Testis (tissue), 3 donors: ENCODE data around the gene NPSR1. TPM values are rescaled to one million over a fixed set of nuclear protein-coding genes. Genes with fewer than 3 reads are reported as not detected.
"Not testable (repeated sequence)": the region's sequence is repeated elsewhere in the genome, so short reads cannot be mapped to it uniquely, and the experiment has no call there.

Experiments
- DNase-seq: peaks from one replicate; pipeline ENCODE4 v3.0.0-alpha.2; 2019
- H3K27ac ChIP-seq, 2 donors: fragments of 200-600 bp; sonication (generic); one replicate each; pipeline ENCODE4 v1.5.1; 2019
- H3K27me3 ChIP-seq: fragments of 200-600 bp; sonication (generic); one replicate; pipeline ENCODE4 v1.5.1; 2019
- H3K36me3 ChIP-seq: fragments of 200-600 bp; sonication (generic); one replicate; pipeline ENCODE4 v1.5.1; 2017; ENCODE audit warnings: low read depth; ENCODE audit errors: missing control alignments
- H3K4me1 ChIP-seq: fragments of 200-600 bp; sonication (generic); one replicate; pipeline ENCODE4 v1.5.1; 2019
- H3K4me3 ChIP-seq, 2 donors: fragments of 200-600 bp; sonication (generic); one replicate each; pipeline ENCODE4 v1.5.1; 2017 to 2019
- H3K9me3 ChIP-seq: fragments of 200-600 bp; sonication (generic); one replicate; pipeline ENCODE4 v1.5.1; 2017
- POLR2A ChIP-seq: fragments of 450-650 bp; IDR thresholded peaks from one replicate; pipeline ENCODE4 v1.6.1; 2017; ENCODE audit warnings: antibody characterized with exemption, mild to moderate bottlenecking, moderate library complexity
- WGBS, 2 donors: methylation state at CpG; one replicate each; pipeline ENCODE4 v1.1.5; 2018; 5-methylcytosine and 5-hydroxymethylcytosine counted together
- intact Hi-C: fragments of 100-400 bp; cut with DNase I; formaldehyde crosslinking; loops from one replicate; pipeline ENCODE4 v1.15.1; 2023; ENCODE audit warnings: low total_unique reads
- polyA plus RNA-seq: library from polyadenylated mRNA; stranded (reverse); fragments of 350-450 nt; fragmentation: Illumina TruSeq; extraction: RNeasy Lipid Tissue Mini Kit (QIAGEN cat#74804); gene quantifications from one replicate; pipeline ENCODE4 v1.2.3, GENCODE V29; 2014; ENCODE audit warnings: low read depth, low replicate concordance; ENCODE audit not compliant: insufficient read depth
- total RNA-seq, 2 donors: library from RNA; depleted of rRNA; stranded (reverse); fragments of >200 nt; gene quantifications; one replicate each; pipeline ENCODE4 v1.2.3, GENCODE V29; 2016
- TF ChIP-seq, protein P1 (sequence below), 3 experiments: fragments of 450-650 bp in 2 of 3; fragments of 200-600 bp in 1 of 3; sonication (generic) in 1 of 3; IDR thresholded peaks; one replicate each; pipeline ENCODE4 v1.5.1; 2016 to 2019; ENCODE audit warnings: antibody characterized with exemption in 3 of 3, mild to moderate bottlenecking in 2 of 3, moderate library complexity in 1 of 3

The NPSR1 gene
- total and polyA plus RNA-seq, 3 donors from 2014 or later: 0.25 to 0.54 TPM; not detected in 1

DNA sequence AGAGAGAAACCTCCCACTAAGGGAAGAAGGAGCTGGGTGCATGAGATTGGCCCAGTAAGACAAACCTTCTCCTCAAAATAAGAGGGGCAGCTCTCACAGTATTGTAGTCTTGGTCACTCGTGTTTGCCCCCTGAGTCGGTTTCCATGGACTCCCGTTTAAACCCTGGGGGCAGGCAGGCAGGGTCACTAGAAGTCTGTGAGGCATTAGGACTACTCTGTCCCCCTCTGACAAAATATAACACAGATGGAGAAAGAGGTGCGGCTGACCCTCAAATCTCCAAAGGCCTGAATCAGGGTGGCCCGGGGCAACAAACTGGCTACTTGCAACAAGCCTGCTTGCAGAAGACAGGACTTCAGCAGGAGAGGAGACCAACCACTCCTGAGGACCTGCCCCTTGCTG is 210.6 kb downstream of the NPSR1 start:
- WGBS, 2 donors: 93 to 98% methylated on average over 5 of the region's 5 CpGs
- H3K4me1 ChIP-seq, H3K4me3 ChIP-seq, H3K36me3 ChIP-seq, H3K9me3 ChIP-seq, H3K27ac ChIP-seq, intact Hi-C loops, DNase-seq, H3K27me3 ChIP-seq: not testable (repeated sequence)

DNA sequence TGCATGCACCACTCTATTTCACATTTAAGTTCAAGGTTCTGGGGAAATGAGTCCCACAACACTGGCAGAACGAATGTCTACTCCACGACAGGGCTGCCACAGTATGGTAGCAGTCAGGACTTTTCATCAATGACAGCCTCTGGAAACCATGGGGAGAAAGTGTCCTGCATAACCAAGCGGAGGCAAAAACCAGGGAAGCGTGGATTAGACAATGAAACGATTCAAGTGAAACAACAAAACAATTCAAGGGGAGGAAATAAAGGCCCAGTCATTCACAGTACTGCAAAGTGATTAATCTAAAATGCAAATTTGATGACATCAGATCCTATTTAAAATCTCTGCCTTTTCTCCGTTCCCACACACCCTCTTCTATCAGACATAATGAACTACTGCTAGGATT is 211.0 kb downstream of the NPSR1 start:
- 82 to 87% methylated on average over 6 of the region's 6 CpGs for WGBS, 2 donors
- Histone ChIP-seq H3K27ac (no peak overlapping the region), H3K4me1 (no peaks in the 10 kb centered on the region), H3K4me3 (no peak overlapping the region), H3K9me3 (no peaks in the 10 kb centered on the region), H3K36me3 (no peaks in the 10 kb centered on the region), H3K27me3 (no peaks in the 10 kb centered on the region)
- intact Hi-C loops: no loop called here
- no peak for DNase-seq
- TF ChIP-seq, protein P1, sequence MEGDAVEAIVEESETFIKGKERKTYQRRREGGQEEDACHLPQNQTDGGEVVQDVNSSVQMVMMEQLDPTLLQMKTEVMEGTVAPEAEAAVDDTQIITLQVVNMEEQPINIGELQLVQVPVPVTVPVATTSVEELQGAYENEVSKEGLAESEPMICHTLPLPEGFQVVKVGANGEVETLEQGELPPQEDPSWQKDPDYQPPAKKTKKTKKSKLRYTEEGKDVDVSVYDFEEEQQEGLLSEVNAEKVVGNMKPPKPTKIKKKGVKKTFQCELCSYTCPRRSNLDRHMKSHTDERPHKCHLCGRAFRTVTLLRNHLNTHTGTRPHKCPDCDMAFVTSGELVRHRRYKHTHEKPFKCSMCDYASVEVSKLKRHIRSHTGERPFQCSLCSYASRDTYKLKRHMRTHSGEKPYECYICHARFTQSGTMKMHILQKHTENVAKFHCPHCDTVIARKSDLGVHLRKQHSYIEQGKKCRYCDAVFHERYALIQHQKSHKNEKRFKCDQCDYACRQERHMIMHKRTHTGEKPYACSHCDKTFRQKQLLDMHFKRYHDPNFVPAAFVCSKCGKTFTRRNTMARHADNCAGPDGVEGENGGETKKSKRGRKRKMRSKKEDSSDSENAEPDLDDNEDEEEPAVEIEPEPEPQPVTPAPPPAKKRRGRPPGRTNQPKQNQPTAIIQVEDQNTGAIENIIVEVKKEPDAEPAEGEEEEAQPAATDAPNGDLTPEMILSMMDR (IDR thresholded peaks at IDR 0.05): no peak
- TF ChIP-seq POLR2A: no peak

DNA sequence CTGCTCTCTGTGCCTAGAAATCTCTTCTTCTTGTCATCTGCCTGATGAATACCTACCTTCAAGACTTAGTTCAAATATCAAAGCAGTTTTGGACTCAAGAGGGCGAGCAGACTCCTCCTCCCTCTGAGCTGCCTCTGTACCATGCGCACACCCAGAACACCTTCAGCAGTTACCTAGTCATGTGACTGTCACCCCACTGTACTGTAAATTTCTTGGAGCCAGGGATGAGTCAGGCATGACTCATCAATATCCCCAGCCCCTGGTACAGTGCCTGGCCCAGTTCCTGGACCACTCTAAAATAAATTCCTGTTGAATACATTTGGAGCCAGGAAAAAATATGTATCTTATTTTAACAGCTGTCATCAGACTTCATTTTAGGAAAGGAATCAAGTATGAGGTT is 212.0 kb downstream of the NPSR1 start:
- H3K9me3 ChIP-seq, H3K4me1 ChIP-seq, H3K27ac ChIP-seq, H3K36me3 ChIP-seq, DNase-seq, H3K4me3 ChIP-seq, intact Hi-C loops, H3K27me3 ChIP-seq: not testable (repeated sequence)
- WGBS, 2 donors: 86 to 92% methylated on average over 2 of the region's 2 CpGs

DNA sequence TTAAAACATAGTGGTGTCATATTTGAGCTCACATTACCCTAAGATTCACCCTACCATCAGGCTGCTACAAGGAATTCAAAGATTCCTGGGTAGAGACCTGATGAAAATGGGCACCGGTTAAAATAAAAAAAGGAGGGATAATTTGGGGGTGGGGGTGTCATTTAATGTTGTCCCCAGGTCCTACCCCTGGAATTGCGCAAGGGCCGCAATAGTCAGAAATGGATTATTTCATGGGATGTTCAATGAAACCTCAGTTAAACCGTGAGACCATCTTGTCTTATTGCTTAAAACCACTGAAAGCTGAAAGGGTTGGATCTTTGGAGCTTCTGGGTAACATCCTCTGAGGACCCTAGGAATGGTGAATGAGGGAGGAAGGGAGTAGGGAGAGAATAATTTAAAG is 216.3 kb downstream of the NPSR1 start:
- H3K4me3 ChIP-seq, H3K27me3 ChIP-seq, H3K27ac ChIP-seq, intact Hi-C loops, DNase-seq, H3K9me3 ChIP-seq, H3K4me1 ChIP-seq, H3K36me3 ChIP-seq: not testable (repeated sequence)
- WGBS, 2 donors: 94 to 96% methylated on average over 4 of the region's 4 CpGs

DNA sequence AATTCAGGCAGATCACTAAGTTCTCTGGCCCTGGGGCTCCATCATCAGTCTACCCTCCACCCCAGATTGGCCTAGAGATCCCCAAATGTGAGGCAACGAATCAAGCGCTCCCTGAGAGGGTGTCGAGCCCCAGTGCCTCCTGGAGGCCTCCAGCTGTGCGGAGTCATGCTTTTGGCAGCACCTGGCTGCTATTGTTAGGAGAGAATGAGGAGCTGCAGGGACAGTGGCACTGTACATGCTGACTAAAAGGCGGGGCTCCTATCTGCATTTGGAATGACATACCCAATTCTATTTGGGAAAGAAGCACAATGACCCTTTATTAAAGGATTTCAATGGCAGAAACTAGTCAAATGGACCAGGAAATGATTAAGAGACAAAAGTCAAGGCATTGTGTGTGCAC is 217.5 kb downstream of the NPSR1 start:
- Histone ChIP-seq H3K27ac (no peak overlapping the region), H3K4me1 (no peaks in the 10 kb centered on the region), H3K27me3 (no peaks in the 10 kb centered on the region), H3K9me3 (no peaks in the 10 kb centered on the region), H3K4me3 (no peak overlapping the region), H3K36me3 (no peaks in the 10 kb centered on the region)
- TF ChIP-seq POLR2A: no peak
- TF ChIP-seq, protein P1 (IDR thresholded peaks at IDR 0.05): no peak
- DNase-seq: no peak
- 78 to 87% methylated on average over 5 of the region's 5 CpGs for WGBS, 2 donors
- intact Hi-C loops: no loop called here

DNA sequence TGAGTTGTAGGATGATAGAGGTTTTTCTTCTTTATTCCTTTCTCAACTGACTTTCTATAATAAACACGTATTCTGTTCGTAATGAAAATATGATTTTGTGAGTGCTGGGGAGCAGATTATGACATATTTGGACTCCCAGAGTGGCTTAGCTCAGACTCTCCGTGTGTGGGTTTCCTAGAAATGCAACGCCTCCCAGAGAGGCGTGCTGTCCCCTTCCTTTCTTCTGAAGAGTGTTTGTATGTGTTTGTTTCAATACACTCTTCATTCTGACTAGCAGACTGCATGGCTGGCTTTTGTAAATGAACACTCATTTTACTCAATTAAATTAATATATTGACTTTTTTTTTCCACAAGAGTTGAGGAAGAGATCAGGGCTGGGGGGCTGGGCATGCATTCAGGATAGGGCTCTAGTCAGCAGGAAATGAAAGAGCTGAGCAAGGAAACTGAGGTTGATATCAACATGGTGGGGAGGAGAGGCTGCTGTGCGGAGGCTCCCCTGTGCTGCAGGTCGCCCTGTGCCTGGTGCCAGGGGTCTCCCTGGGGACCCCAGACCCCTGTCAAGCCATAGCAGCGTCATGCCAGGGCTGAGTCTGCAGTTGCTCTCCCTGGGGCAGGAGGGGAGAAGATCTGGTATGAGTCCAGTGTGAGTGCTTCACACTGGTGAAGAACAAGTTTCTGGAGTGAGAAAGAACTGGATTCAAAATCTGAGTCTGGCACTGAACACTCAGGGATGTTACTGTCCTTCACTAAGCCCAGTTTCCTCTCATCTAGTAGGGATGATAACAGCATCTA is 221.1 kb downstream of the NPSR1 start:
- H3K9me3 ChIP-seq, H3K27ac ChIP-seq, intact Hi-C loops, H3K36me3 ChIP-seq, DNase-seq, H3K4me3 ChIP-seq, H3K27me3 ChIP-seq, H3K4me1 ChIP-seq: not testable (repeated sequence)
- 76 to 87% methylated on average over 8 of the region's 8 CpGs for WGBS, 2 donors

DNA sequence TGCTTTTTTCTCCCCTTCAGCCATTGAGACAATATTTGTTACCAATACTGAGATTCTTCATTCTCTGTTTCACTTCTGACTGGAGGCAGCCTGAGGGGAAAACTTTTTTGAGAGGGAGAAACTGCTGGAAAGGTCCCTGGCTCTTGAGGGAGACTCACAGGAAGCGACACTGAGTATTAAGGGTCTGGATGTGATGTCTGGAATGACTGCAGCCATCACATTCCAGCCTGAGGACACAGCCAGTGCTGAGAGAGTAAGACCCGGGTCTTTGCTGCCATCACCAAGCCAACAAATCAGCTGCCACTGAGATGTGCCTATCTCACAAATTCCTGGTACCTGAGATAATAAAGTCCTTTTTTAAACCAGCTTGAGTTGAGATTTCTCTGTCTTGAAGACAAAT is 221.9 kb downstream of the NPSR1 start:
- intact Hi-C loops: no loop called here
- Histone ChIP-seq H3K9me3 (no peaks in the 10 kb centered on the region), H3K4me1 (no peaks in the 10 kb centered on the region), H3K27me3 (no peaks in the 10 kb centered on the region), H3K4me3 (no peak overlapping the region), H3K27ac (no peak overlapping the region), H3K36me3 (no peaks in the 10 kb centered on the region)
- TF ChIP-seq, protein P1 (IDR thresholded peaks at IDR 0.05): no peak
- 79 to 84% methylated on average over 2 of the region's 2 CpGs for WGBS, 2 donors
- DNase-seq: no peak

DNA sequence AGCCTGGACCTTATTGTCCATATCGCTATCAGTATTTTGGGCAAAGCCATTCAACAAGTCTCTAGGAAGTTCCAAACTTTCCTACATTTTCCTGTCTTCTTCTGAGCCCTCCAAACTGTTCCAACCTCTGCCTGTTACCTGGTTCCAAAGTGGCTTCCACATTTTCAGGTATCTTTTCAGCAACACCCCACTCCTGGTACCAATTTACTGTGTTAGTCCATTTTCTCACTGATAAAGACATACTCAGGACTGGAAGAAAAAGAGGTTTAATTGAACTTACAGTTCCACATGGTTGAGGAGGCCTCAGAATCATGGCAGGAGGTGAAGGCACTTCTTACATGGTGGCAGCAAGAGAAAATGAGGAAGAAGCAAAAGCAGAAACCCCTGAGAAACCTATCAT is 225.8 kb downstream of the NPSR1 start:
- WGBS, 2 donors: 90 to 97% methylated on average over 1 of the region's 1 CpG
- DNase-seq, H3K4me1 ChIP-seq, H3K4me3 ChIP-seq, H3K27ac ChIP-seq, H3K9me3 ChIP-seq, H3K27me3 ChIP-seq, intact Hi-C loops, H3K36me3 ChIP-seq: not testable (repeated sequence)
